SK-N-SH treated with all-trans-retinoic acid at 6 μM for 48 hours (cell line): ENCODE measurements around the gene TMOD4.

ENCODE experiments used
- GLIS3 ChIP-seq: fragments of 250-450 bp; sonication (Bioruptor Pico); IDR thresholded peaks from 2 replicates; pipeline ENCODE4 v1.5.0; 2020; ENCODE audit warnings: mild to moderate bottlenecking, moderate library complexity
- PPARA ChIP-seq: fragments of 250-450 bp; sonication (Bioruptor Pico); IDR thresholded peaks from 2 replicates; pipeline ENCODE4 v1.5.0; 2020; ENCODE audit warnings: mild to moderate bottlenecking, borderline replicate concordance
- SNAI2 ChIP-seq: fragments of 250-450 bp; sonication (Bioruptor Pico); IDR thresholded peaks from 2 replicates; pipeline ENCODE4 v1.5.0; 2020; ENCODE audit warnings: mild to moderate bottlenecking, moderate library complexity
- ZFP30 ChIP-seq: fragments of 450-650 bp; formaldehyde crosslinking; IDR thresholded peaks from 2 replicates; pipeline ENCODE4 v1.5.0; 2022; ENCODE audit warnings: mild to moderate bottlenecking, moderate library complexity
- TF ChIP-seq, protein P1 (sequence below): fragments of 250-450 bp; sonication (Bioruptor Pico); IDR thresholded peaks from 2 replicates; pipeline ENCODE4 v1.5.1; 2021; ENCODE audit warnings: mild to moderate bottlenecking, moderate library complexity
- TF ChIP-seq, protein P2 (sequence below): fragments of 250-450 bp; sonication (Bioruptor Pico); IDR thresholded peaks from 2 replicates; pipeline ENCODE4 v1.8.0; 2020; ENCODE audit warnings: mild to moderate bottlenecking, moderate library complexity, borderline replicate concordance
- TF ChIP-seq, protein P3 (sequence below): fragments of 250-450 bp; sonication (Bioruptor Pico); IDR thresholded peaks from 2 replicates; pipeline ENCODE4 v1.5.0; 2020; ENCODE audit warnings: mild to moderate bottlenecking, moderate library complexity

DNA sequence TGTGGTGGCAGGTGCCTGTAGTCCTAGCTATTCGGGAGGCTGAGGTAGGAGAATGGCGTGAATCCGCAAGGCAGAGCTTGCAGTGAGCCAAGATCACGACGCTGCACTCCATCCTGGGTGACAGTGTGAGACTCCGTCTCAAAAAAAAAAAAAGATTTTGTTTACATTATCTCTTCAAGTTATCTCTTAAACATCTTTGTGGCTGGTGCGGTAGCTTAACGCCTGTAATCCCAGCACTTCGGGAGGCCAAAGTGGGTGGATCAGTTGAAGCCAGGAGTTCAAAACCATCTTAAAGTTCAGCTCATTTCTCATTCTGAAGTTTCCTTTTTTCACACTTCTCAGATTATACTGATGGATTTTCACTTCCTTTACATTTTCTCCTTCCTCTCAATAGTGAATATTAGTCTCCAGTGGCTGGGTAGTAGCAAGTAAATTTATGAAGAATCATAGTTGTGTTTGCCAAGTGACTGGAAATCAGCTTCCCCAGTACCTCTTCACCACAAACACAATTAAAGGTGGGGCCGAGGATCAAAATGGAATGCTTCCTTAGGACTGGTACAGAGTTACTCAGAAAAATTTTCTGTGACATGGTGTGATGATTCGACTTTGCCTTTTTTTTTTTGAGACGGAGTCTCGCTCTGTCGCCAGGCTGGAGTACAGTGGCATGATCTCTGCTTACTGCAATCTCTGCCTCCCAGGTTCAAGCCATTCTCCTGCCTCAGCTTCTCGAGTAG is 36.4 kb upstream of the TMOD4 start:
- TF ChIP-seq, protein P1, sequence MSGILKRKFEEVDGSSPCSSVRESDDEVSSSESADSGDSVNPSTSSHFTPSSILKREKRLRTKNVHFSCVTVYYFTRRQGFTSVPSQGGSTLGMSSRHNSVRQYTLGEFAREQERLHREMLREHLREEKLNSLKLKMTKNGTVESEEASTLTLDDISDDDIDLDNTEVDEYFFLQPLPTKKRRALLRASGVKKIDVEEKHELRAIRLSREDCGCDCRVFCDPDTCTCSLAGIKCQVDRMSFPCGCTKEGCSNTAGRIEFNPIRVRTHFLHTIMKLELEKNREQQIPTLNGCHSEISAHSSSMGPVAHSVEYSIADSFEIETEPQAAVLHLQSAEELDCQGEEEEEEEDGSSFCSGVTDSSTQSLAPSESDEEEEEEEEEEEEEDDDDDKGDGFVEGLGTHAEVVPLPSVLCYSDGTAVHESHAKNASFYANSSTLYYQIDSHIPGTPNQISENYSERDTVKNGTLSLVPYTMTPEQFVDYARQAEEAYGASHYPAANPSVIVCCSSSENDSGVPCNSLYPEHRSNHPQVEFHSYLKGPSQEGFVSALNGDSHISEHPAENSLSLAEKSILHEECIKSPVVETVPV (CRISPR knock-in tag) = no peak
- no peak for TF ChIP-seq PPARA
- TF ChIP-seq, protein P2, sequence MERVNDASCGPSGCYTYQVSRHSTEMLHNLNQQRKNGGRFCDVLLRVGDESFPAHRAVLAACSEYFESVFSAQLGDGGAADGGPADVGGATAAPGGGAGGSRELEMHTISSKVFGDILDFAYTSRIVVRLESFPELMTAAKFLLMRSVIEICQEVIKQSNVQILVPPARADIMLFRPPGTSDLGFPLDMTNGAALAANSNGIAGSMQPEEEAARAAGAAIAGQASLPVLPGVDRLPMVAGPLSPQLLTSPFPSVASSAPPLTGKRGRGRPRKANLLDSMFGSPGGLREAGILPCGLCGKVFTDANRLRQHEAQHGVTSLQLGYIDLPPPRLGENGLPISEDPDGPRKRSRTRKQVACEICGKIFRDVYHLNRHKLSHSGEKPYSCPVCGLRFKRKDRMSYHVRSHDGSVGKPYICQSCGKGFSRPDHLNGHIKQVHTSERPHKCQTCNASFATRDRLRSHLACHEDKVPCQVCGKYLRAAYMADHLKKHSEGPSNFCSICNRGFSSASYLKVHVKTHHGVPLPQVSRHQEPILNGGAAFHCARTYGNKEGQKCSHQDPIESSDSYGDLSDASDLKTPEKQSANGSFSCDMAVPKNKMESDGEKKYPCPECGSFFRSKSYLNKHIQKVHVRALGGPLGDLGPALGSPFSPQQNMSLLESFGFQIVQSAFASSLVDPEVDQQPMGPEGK (CRISPR knock-in tag) = no peak
- no peak for TF ChIP-seq SNAI2
- no peak for TF ChIP-seq ZFP30 (CRISPR knock-in tag)
- TF ChIP-seq, protein P3, sequence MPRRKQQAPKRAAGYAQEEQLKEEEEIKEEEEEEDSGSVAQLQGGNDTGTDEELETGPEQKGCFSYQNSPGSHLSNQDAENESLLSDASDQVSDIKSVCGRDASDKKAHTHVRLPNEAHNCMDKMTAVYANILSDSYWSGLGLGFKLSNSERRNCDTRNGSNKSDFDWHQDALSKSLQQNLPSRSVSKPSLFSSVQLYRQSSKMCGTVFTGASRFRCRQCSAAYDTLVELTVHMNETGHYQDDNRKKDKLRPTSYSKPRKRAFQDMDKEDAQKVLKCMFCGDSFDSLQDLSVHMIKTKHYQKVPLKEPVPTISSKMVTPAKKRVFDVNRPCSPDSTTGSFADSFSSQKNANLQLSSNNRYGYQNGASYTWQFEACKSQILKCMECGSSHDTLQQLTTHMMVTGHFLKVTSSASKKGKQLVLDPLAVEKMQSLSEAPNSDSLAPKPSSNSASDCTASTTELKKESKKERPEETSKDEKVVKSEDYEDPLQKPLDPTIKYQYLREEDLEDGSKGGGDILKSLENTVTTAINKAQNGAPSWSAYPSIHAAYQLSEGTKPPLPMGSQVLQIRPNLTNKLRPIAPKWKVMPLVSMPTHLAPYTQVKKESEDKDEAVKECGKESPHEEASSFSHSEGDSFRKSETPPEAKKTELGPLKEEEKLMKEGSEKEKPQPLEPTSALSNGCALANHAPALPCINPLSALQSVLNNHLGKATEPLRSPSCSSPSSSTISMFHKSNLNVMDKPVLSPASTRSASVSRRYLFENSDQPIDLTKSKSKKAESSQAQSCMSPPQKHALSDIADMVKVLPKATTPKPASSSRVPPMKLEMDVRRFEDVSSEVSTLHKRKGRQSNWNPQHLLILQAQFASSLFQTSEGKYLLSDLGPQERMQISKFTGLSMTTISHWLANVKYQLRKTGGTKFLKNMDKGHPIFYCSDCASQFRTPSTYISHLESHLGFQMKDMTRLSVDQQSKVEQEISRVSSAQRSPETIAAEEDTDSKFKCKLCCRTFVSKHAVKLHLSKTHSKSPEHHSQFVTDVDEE (CRISPR knock-in tag) = no peak
- no peak for TF ChIP-seq GLIS3
